Stimulated activated naive CD4-positive, alpha-beta T cell treated with Interleukin-2 at 50 U/mL for 16 hours (primary cell): ENCODE data around the gene ARL13A.
A peak's percentile ranks its signal among the peaks of the same experiment; 100 is the strongest.
"Not testable (repeated sequence)": the region's sequence is repeated elsewhere in the genome, so short reads cannot be mapped to it uniquely, and the experiment has no call there.

Experiments used
- DNase-seq: peaks from one replicate; lab custom pipeline; 2025; lab: John Stamatoyannopoulos, UW

The ARL13A gene

GRCh38 chrX:100990139-100990538, 20.6 kb downstream of the ARL13A start:
- DNase-seq = no peak

- DNase-seq = no peak
These were observed 25.1 kb downstream of the ARL13A start for GRCh38 chrX:100994352-100995281.

GRCh38 chrX:100995469-100995868, 26.0 kb downstream of the ARL13A start:
- DNase-seq = peak; percentile 5

GRCh38 chrX:100999451-100999850, 29.9 kb downstream of the ARL13A start:
- no peak for DNase-seq

- DNase-seq = no peak
These were observed 39.6 kb downstream of the ARL13A start for GRCh38 chrX:101009090-101009489.

- DNase-seq = not testable (repeated sequence)
These were observed 42.5 kb downstream of the ARL13A start for GRCh38 chrX:101012031-101012430.

GRCh38 chrX:101022020-101022419, 52.5 kb downstream of the ARL13A start:
- DNase-seq = no peak

GRCh38 chrX:101025126-101025525, 55.6 kb downstream of the ARL13A start:
- DNase-seq = no peak

GRCh38 chrX:101028562-101028961, 59.1 kb downstream of the ARL13A start:
- no peak for DNase-seq

- DNase-seq = no peak
These were observed 60.2 kb downstream of the ARL13A start for GRCh38 chrX:101029665-101030064.

- no peak for DNase-seq
These were observed 67.7 kb downstream of the ARL13A start for GRCh38 chrX:101037231-101037630.

GRCh38 chrX:101040197-101040596, 70.7 kb downstream of the ARL13A start:
- no peak for DNase-seq
